DMS53 (cell line): ENCODE results near the gene ASXL1.

Source experiments
- DNase-seq: peaks from one replicate; lab custom pipeline; 2025; lab: John Stamatoyannopoulos, UW

ASXL1 gene

DNA sequence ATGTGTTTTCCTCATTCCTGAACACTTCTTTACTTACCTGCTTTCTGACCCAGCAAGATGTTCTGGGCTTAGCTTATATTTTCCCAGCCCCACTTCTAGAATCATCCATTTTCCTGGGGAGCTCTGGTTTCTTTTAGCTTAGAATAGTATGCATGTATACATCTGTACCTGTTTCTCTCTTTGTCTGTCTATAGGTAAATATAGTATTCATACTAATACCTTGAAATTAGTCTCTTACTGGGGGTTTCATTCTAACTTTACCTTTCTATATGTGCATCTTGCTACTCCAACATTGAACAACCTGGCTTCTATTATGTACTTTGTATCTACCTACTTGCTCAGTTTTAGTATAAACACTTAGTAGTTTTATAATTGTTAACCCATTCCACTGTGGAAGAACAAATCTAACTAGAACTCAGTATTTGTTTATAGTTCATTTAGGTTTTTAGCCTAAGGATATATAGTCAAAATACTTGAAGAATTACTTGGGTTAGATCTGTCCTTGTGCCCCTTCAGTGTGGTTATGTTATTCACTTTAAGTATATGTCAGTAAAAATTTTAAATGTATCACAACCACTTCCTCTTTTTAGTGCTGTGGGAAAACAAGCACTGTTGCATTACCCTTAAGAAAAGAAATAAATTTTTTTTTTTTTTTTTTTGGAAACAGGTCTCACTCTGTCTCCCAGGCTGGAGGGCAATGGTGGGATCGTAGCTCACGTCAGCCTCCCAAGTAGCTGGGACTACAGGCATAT, 54.0 kb downstream of the ASXL1 start:
- DNase-seq = no peak

DNA sequence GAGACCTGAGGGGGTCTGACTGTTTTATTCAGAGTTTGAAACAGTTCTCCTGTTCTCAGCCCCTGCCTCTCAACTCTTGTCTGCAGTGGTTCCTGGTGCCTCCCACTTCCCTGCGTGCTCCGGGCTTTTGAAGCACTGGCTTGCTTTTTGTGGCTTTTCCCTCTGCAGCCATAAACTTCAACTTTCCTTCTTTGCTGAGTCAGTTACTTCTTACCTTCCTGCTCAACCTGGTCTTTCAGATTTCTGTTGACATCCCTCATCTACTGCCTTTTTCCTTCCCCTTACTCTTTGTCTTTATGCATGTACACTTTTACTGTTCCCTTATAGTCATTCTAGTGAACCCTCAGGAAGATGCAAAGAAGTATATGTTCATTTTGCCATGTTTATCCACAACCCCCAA, 57.4 kb downstream of the ASXL1 start:
- no peak for DNase-seq

DNA sequence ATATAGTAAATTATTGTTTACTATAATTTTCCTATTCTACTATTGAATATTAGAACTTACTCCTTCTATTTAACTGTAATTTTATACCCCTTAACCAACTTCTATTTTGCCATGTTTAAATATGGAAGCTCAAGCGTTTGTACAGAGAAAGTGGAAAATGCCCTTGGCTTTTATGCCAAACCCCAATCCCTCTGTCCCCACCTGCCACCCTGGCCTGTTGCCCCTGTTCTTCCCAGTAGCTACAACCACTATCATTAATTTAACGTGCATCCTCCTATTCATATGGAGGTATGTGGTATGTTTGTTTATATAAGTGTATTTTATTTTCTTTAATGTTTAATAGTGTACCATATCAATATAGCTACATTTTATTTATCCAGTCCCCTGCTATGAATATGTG, 58.1 kb downstream of the ASXL1 start:
- no peak for DNase-seq

DNA sequence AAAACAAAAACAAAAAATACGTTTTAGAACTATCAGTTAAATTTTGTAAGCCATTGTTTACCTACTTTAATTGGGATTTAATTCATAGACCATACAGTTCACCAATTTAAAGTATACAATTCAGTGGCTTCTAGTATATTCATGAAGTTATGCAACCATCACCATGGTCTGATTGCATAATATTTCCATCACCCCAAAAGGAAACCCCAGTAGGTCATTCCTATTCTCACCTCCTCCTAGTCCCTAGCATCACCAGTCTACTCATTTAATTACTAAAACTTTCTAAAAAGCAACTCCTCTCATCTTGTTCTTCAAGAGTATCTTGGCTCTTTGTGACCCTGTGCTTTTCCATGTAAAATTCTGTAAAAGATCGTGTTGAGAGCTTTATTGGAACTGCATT, 60.2 kb downstream of the ASXL1 start:
- no peak for DNase-seq

DNA sequence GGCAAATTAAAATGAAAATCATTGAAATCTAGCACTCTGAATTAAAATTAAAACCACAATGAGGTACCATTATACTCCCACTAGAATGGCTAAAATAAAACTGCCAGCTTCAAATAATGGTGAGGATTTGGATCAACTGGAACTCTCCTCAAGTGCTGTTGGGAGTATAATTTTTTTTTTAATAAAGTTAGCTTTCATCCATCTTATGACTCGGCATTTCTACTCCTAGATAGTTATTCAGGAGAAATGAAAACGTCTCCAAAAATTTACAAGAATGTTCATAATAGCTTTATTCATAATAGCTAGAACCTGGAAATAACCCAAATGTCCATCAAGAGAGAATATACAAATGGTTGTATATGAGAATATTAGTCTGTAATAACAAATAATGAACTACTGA, 63.2 kb downstream of the ASXL1 start:
- no peak for DNase-seq

DNA sequence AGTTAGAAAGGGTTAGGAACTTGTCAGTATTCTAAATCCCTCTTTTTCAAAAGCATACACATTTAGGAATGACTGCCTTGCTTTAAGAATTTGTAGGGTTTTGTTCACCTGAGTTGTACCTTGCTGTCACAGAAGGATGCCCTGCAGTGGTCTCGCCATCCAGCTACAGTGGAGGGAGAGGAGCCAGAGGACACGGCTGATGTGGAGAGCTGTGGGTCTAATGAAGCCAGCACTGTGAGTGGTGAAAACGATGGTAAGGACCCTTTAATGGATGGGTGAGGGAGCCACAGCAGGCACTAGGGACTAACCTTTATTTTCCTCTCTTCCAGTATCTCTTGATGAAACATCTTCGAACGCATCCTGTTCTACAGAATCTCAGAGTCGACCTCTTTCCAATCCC, 69.9 kb downstream of the ASXL1 start:
- no peak for DNase-seq

DNA sequence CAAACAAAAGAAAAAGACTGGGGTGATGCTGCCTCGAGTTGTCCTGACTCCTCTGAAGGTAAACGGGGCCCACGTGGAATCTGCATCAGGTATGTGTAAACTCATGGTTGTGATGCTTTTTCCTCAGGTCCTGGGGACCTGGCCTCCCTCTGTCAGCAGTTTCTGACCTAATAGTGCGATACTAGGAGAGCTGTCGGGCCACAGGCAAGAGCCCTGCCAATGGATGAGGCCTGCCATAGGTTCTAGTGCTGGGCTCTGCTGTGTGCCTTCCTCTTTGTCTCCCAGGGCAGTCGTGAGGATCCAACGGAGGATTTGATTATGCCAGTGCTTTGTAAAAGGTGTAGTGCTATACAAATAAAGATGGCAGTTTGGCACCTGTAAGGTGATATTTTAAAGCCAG, 71.2 kb downstream of the ASXL1 start:
- no peak for DNase-seq

- no peak for DNase-seq
Measured at GRCh38 chr20:32429745-32430360, 71.7 kb downstream of the ASXL1 start.

DNA sequence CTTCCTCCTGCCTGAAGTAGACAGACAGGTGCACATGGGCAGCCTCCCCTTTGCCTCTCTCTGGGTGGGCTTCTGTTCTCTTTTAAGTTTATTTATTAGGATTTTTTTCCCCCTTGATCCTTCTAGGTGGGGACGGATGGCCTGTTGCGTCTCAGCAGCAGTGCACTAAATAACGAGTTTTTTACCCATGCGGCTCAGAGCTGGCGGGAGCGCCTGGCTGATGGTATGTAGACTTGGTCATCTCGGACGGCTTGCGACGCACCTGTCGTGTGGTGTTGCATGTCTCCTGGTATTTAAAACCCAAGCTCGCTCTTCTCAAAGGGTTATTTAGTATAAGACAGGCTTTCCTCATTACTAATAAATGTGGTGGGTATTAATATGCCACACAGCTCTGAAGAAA, 73.3 kb downstream of the ASXL1 start:
- no peak for DNase-seq

DNA sequence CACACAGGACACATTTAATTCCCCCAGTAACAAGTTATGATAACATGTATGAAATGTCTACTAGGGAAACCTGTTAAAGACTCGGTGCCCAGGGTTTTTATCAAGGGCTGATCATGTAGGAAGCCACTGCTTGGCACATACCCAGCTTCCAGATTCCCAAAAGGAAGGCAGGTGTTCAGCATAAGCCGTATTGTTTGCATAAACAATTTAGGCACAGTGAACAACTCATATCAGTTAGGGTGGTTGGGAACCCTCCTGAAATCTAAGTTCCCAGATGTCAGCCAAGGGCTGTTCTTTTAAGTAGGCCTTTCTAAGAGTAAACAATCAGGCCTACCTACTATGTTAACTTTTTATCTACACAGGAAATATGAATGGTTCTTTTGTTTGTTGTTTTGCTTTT, 74.1 kb downstream of the ASXL1 start:
- DNase-seq = no peak

- no peak for DNase-seq
Measured at GRCh38 chr20:32433311-32434021, 75.3 kb downstream of the ASXL1 start.

DNA sequence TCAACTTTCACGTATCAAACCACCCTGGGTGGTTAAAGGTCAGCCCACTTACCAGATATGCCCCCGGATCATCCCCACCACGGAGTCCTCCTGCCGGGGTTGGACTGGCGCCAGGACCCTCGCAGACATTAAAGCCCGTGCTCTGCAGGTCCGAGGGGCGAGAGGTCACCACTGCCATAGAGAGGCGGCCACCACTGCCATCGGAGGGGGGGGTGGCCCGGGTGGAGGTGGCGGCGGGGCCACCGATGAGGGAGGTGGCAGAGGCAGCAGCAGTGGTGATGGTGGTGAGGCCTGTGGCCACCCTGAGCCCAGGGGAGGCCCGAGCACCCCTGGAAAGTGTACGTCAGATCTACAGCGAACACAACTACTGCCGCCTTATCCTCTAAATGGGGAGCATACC, 76.3 kb downstream of the ASXL1 start:
- no peak for DNase-seq

GRCh38 chr20:32435449-32436107, 77.4 kb downstream of the ASXL1 start:
- no peak for DNase-seq

DNA sequence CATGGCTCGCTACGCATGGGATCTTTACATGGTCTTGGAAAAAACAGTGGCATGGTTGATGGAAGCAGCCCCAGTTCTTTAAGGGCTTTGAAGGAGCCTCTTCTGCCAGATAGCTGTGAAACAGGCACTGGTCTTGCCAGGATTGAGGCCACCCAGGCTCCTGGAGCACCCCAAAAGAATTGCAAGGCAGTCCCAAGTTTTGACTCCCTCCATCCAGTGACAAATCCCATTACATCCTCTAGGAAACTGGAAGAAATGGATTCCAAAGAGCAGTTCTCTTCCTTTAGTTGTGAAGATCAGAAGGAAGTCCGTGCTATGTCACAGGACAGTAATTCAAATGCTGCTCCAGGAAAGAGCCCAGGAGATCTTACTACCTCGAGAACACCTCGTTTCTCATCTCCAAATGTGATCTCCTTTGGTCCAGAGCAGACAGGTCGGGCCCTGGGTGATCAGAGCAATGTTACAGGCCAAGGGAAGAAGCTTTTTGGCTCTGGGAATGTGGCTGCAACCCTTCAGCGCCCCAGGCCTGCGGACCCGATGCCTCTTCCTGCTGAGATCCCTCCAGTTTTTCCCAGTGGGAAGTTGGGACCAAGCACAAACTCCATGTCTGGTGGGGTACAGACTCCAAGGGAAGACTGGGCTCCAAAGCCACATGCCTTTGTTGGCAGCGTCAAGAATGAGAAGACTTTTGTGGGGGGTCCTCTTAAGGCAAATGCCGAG, 78.2 kb downstream of the ASXL1 start:
- DNase-seq = no peak

DNA sequence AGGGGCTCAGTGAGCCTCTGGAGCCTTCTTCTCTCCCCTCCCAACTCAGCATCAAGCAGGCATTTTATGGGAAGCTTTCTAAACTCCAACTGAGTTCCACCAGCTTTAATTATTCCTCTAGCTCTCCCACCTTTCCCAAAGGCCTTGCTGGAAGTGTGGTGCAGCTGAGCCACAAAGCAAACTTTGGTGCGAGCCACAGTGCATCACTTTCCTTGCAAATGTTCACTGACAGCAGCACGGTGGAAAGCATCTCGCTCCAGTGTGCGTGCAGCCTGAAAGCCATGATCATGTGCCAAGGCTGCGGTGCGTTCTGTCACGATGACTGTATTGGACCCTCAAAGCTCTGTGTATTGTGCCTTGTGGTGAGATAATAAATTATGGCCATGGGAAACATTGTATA, 78.8 kb downstream of the ASXL1 start:
- no peak for DNase-seq

DNA sequence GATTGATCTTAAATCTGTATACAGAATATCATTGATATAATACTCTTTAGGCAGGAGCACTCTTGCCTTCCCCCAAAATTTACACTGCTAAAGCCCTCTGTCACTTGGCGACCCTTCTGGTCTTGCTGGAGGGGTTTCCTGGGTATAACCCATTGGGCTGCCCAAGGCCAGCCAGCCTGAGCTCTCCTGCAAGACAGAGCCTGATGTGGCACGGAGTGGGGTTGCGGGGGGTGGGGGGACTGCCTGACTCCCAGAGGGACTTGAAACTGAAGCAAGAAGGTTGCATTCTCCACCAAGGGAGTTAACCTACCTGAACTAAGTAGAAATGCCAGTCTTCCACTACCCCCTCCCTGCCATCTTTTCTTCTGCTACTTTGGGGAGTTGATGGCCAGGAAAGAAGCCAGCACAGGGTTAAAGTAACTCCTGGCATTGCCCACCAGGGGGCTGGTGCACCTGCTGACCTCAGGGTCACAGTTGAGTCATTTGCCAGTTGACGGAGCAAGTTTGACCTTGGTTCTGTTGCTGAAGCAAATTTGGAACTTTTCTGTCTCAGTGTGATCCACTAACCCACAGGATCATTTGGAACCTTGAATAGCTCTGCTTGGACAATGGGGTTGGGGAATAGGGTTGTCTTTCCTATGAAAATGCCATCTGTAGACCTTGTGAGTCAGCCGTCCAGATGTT, 79.4 kb downstream of the ASXL1 start:
- DNase-seq = peak; percentile 43

GRCh38 chr20:32438331-32438858, 80.3 kb downstream of the ASXL1 start:
- no peak for DNase-seq

- no peak for DNase-seq
Measured at GRCh38 chr20:32439132-32439829, 81.2 kb downstream of the ASXL1 start.

DNA sequence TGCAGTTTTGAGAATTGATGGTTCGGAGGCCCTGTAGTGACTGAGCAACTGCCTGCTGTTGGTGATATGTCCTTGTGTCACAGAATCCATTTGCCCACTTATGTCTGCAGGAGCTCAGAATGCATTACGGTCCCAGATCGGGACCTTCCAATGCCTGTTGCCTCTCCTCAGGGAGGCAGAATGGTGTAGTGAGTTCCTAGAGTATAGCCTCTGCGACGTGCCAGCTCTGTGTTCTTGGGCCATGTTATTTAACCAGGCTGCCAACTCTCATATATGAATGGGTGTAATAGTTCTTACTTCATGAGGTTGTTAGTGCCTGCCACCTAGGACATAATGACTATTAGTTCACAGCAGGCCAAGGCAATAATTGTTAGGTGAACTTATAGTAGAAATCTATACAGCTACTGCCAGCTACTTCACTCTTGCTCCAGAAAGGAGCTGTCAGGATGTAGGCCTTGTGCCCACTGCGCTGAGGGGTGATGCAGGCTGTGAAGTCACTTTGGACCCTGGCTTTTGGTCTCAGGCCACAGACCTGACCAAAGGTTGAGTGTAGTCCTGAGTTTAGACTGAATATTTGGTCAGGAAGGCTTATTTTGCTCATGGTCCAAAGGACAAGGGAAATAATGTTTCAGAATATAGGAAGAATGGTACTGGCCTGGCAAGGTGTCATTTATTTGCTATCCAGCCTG, 82.1 kb downstream of the ASXL1 start:
- DNase-seq = no peak

GRCh38 chr20:32440758-32441078, 82.6 kb downstream of the ASXL1 start:
- no peak for DNase-seq
